T47D (cell line): Measurements from ENCODE around the gene LMO1.
A peak's percentile ranks its signal among the peaks of the same experiment; 100 is the strongest.

ENCODE experiments used
- DNase-seq, 2 experiments: peaks; one replicate each; pipeline versions ENCODE4 v3.0.0 to v3.0.0-alpha.2; 2011 to 2012; ENCODE audit warnings: low read depth in 1 of 2, low spot score in 1 of 2
- JUND ChIP-seq: IDR thresholded peaks from 2 replicates; pipeline ENCODE4 v1.6.1; 2012; ENCODE audit warnings: low read depth
- in situ Hi-C: cut with HindIII; loops from 2 replicates; pipeline ENCODE4 v1.10.0; 2016; ENCODE audit warnings: low sequenced_read_pairs, low pct_unique_long_range_greater_than_20kb

LMO1 gene

GRCh38 chr11:8206251-8207079 lies 57.2 kb downstream of the LMO1 start:
- TF ChIP-seq JUND, result no peak
- in situ Hi-C loops, result no loop called here
- no peak for DNase-seq

GRCh38 chr11:8205566-8205965 lies 58.1 kb downstream of the LMO1 start:
- TF ChIP-seq JUND, result no peak
- in situ Hi-C loops, result no loop called here
- no peak for DNase-seq

GRCh38 chr11:8204596-8204995 lies 59.1 kb downstream of the LMO1 start:
- in situ Hi-C loops, result no loop called here
- TF ChIP-seq JUND, result no peak
- DNase-seq, result no peak

- in situ Hi-C loops, result no loop called here
- DNase-seq, result no peak
- TF ChIP-seq JUND, result no peak
Measured at GRCh38 chr11:8204025-8204424, 59.7 kb downstream of the LMO1 start.

GRCh38 chr11:8203414-8203715 lies 60.3 kb downstream of the LMO1 start:
- in situ Hi-C loops, result no loop called here
- no peak for TF ChIP-seq JUND
- no peak for DNase-seq

GRCh38 chr11:8202516-8203413 lies 60.9 kb downstream of the LMO1 start:
- TF ChIP-seq JUND, result no peak
- DNase-seq, result no peak
- in situ Hi-C loops, result no loop called here

GRCh38 chr11:8201644-8202365 lies 61.9 kb downstream of the LMO1 start:
- DNase-seq, result no peak

GRCh38 chr11:8199676-8200075 lies 64.0 kb downstream of the LMO1 start:
- in situ Hi-C loops, result no loop called here
- DNase-seq, result no peak
- no peak for TF ChIP-seq JUND

More at GRCh38 chr11:8201644-8202365, 61.9 kb downstream of the LMO1 start:
- no peak for TF ChIP-seq JUND
- in situ Hi-C loops, result no loop called here

GRCh38 chr11:8196749-8197148 lies 66.9 kb downstream of the LMO1 start:
- no peak for TF ChIP-seq JUND
- DNase-seq, result no peak
- in situ Hi-C loops, result no loop called here

- in situ Hi-C loops, result no loop called here
- no peak for DNase-seq
- TF ChIP-seq JUND, result no peak
Measured at GRCh38 chr11:8194956-8195355, 68.7 kb downstream of the LMO1 start.

- no peak for TF ChIP-seq JUND
- in situ Hi-C loops, result no loop called here
- no peak for DNase-seq
Measured at GRCh38 chr11:8192896-8193209, 70.8 kb downstream of the LMO1 start.

- in situ Hi-C loops, result no loop called here
Measured at GRCh38 chr11:8192016-8192895, 71.4 kb downstream of the LMO1 start.

More at GRCh38 chr11:8192016-8192895, 71.4 kb downstream of the LMO1 start:
- no peak for TF ChIP-seq JUND
- peak; percentile 68 to 71 for DNase-seq
